ENCODE measurements around the gene PROM2. TPM values are rescaled to one million over a fixed set of nuclear protein-coding genes. Genes with fewer than 3 reads are reported as not detected.

The PROM2 gene
- total RNA-seq, 1 donor from 2014 or later, result 5.1 TPM

GRCh38 chr2:95333056-95333455, 58.8 kb downstream of the PROM2 start:
- DNase-seq (ENCODE audit: low read depth), result no peak
- H3K4me3 ChIP-seq (ENCODE audit: low read depth, low read length), result no peak overlapping the region
- no peak for TF ChIP-seq CTCF (conservative IDR thresholded peaks at IDR 0.05; ENCODE audit: low read depth, low read length)

GRCh38 chr2:95333888-95334338, 59.7 kb downstream of the PROM2 start:
- no peak overlapping the region for H3K4me3 ChIP-seq (ENCODE audit: low read depth, low read length)
- TF ChIP-seq CTCF (conservative IDR thresholded peaks at IDR 0.05; ENCODE audit: low read depth, low read length), result no peak
- DNase-seq (ENCODE audit: low read depth), result peak; percentile 100

GRCh38 chr2:95334916-95335641, 60.8 kb downstream of the PROM2 start:
- peak; percentile 78 for DNase-seq (ENCODE audit: low read depth)
- no peak for TF ChIP-seq CTCF (conservative IDR thresholded peaks at IDR 0.05; ENCODE audit: low read depth, low read length)
- H3K4me3 ChIP-seq (ENCODE audit: low read depth, low read length), result no peak overlapping the region

GRCh38 chr2:95336406-95336805, 62.2 kb downstream of the PROM2 start:
- no peak overlapping the region for H3K4me3 ChIP-seq (ENCODE audit: low read depth, low read length)
- DNase-seq (ENCODE audit: low read depth), result no peak
- no peak for TF ChIP-seq CTCF (conservative IDR thresholded peaks at IDR 0.05; ENCODE audit: low read depth, low read length)

- no peak overlapping the region for H3K4me3 ChIP-seq (ENCODE audit: low read depth, low read length)
- no peak for TF ChIP-seq CTCF (conservative IDR thresholded peaks at IDR 0.05; ENCODE audit: low read depth, low read length)
- no peak for DNase-seq (ENCODE audit: low read depth)
Measured at GRCh38 chr2:95337829-95338228, 63.6 kb downstream of the PROM2 start.

Other genes starting within 250 kb of the PROM2 start
- 28.5 and 63.8 TPM in 2 replicates for gene MAL, start 248.7 kb upstream of the PROM2 start, total RNA-seq
- gene MRPS5, start 152.6 kb upstream of the PROM2 start, total RNA-seq, result 66.1 and 67.7 TPM in 2 replicates
- gene ZNF514, start 114.6 kb upstream of the PROM2 start, total RNA-seq, result 4.1 and 5.2 TPM in 2 replicates
- 2.0 and 3.7 TPM in 2 replicates for gene ZNF2, start 108.6 kb upstream of the PROM2 start, total RNA-seq
- gene ZNF892, start 66.9 kb upstream of the PROM2 start, total RNA-seq, result 3.4 and 7.1 TPM in 2 replicates
- 3.9 and 10.4 TPM in 2 replicates for gene KCNIP3, start 22.9 kb downstream of the PROM2 start, total RNA-seq
- 31.4 and 32.5 TPM in 2 replicates for gene FAHD2A, start 128.3 kb downstream of the PROM2 start, total RNA-seq
- gene TRIM43B, start 210.3 kb downstream of the PROM2 start, total RNA-seq, result not detected in 2 replicates

Measured in epithelial cell of proximal tubule (primary cell).